ENCODE data around the gene SETD4.

- no peak for TF ChIP-seq EZH2 (IDR thresholded peaks at IDR 0.05; ENCODE audit: insufficient read depth, poor library complexity, severe bottlenecking)
- no peak for TF ChIP-seq EZH2phosphoT487 (IDR thresholded peaks at IDR 0.05; ENCODE audit: insufficient read depth, low read depth)
Measured at GRCh38 chr21:36079010-36079649, 18.8 kb upstream of the SETD4 start.
